HG03175 (cell line): ENCODE measurements around the gene MPRIP.
"Not testable (repeated sequence)": the region's sequence is repeated elsewhere in the genome, so short reads cannot be mapped to it uniquely, and the experiment has no call there.

Experiments used
- ATAC-seq: cut with Tn5 transposase; IDR thresholded peaks from one replicate; pipeline ENCODE4 v1.9.1; 2021; ENCODE audit warnings: mild to moderate bottlenecking, moderate library complexity; ENCODE audit not compliant: unreplicated experiment

The MPRIP gene

DNA sequence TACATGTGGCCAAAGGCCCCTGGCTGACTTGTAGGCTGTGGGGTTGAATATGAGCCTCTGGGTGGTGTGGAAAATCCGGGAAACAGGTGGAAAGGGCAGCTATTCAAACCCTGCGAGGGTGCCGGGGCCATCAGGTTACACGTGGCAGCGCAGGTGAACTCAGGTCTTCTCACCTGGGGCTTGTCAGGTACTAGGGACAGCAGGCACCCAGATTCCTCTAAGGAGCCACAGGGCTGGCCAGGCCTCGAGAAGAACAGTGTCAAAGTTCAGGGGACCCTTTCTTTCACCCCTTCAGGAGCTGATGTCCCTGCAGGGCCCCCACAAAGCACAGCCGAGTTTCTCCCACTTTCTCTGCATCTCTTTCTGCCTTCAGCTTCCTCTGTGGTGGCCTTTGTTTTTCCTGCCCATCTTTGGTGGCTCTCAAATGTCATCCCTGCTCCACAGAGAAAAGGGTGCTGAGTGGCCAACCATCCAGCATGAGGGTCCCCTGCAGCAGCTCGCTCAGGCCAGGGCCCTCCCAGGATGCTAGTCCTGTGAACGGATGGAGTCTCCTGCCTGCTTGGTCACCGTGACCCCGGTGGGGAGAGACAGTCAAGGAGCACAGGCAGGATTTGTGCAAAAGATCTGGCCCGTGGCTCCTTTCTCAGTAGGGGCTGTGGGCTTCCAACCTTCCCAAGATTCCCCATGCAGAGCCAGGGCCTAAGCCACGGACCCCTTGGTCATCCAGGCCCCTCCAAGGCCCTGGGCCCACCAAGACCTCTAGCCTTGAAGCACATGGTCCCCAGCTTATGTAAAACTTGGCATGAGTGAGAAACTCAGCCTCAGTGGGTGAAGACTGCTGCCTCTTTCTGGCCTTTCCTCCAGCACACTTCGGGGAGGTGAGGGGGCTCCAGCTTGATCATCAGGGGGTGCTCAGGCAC lies 28.2 kb upstream of the MPRIP start:
- not testable (repeated sequence) for ATAC-seq

- not testable (repeated sequence) for ATAC-seq
Observed at GRCh38 chr17:17014748-17015124, 27.5 kb upstream of the MPRIP start.

- ATAC-seq, result no peak
Observed at GRCh38 chr17:17015230-17015629, 27.0 kb upstream of the MPRIP start.

GRCh38 chr17:17016199-17017197 lies 25.8 kb upstream of the MPRIP start:
- not testable (repeated sequence) for ATAC-seq

GRCh38 chr17:17017343-17018014 lies 24.8 kb upstream of the MPRIP start:
- ATAC-seq, result no peak

DNA sequence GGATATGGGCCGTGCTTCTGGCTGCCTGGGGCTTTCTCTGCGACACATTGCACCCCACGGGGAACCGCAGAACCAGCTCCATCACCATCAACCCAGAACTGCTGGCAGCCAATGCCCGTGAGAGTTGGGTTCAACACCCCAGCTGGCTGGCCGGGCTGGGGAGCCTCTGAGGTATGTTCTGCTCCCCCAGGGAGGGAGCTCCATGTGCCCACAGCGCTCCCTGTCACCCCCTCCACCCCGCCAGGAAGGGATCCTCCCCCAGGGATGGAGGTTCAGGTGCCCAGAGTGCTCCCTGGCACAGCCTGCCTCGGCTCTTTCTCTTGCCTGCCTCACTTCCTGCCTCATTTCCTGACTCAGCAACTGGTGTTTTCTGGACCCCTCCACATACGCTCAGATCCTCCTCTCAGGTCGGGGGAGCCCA lies 24.2 kb upstream of the MPRIP start:
- ATAC-seq, result no peak

DNA sequence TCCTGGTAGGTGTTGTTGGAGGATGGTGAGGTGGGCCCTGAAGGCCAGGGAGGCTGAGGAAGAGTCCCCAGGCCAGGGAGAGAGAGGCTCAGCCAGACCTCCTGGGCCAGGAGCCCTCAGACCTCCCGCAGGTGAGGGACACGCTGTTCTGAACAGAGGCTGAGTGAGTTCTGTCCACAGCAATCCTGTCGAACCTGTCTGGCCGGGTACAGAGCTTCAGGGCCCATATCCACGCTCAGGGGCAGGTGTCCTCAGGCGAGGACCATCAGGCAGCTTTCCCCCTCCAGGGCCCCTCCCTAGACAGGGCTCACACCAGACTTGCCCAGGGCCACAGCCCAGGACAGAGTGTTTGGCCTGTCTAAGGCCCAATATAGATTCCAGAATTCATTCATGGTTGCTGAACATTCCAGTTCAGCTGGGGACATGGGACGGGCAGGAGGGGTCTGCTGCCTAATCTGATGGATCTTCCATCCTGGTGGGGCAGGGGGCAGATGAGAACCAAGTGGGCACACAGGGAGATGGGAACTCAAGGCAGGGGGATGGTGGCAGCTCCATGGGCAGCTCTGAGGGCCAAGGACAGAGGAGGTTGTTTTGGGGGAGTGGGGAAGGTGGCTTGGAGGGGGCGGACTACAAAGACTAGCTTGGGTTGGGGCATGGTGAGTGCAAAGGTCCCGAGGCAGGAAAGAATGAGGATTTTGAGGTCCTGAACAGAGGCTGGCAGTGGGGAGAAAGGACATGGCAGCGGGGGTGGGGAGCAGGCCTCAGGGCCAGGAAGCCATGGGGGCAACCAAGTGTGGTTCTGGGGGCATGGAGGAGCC lies 23.4 kb upstream of the MPRIP start:
- ATAC-seq, result no peak

DNA sequence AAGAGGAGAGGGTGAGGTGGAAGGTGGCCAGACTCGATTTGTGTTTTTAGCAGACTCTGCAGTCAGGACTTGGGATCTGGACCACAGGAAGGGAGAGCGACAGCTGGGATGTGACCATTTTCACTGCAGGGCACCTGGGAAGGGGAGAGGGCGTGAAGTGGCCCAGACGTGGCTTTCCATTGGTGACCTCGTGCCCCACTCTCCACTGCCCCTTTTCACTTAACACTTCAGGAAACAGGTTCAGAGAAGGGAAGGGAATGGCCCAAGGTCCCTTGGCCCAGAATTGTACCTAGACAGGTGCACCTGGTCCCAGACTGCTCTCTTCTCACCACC lies 22.9 kb upstream of the MPRIP start:
- ATAC-seq, result no peak

- no peak for ATAC-seq
Observed at GRCh38 chr17:17019891-17020456, 22.3 kb upstream of the MPRIP start.

DNA sequence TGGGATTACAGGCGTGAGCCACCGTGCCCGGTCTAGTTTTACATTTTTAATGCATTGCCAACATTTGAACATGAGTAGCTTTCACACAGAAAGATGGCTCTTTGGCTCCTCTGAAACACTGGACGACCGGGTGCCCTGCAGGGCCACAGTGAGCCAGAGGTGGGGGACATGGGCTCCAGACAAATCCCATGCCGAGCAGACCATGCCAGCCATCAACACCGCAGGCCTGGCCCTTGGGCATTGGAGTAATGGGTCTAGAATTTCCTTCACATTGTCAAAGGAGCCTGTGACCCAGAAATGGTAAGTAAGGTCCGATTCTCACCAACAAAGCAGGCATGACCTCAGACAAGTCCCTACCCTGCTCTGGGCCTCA lies 21.4 kb upstream of the MPRIP start:
- no peak for ATAC-seq

DNA sequence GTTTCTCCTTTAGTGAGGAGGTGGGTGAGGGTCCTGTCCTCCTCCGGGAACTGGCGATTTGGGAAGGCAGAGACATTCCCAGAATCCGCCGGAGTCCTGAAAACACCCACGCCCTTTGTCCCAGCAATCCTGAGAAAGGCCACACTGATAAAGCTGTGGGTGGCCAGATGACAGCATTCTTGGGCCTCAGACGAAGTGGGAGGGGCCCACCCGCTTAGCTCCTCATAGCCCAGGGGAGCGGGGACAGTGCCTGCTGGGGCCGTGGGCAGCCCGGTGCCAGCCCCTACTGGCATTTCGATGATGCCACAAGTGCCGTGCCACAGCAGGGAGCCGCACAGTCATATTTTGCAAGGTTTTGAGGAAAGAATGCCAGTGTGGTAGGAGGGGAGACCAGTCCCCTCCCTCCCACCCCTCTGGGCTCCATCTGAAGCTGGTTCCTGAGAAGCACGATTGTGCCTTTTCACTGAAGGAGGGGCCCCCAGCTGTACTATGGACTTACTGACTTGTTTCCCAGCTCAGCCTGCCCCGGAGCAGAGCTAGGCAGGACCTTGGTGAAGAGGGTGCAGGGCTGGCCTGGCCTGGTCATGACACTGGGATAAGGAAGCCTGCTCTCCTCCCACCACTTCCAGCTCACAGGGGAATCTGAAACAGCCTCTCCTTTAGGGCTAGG lies 20.9 kb upstream of the MPRIP start:
- ATAC-seq, result no peak

DNA sequence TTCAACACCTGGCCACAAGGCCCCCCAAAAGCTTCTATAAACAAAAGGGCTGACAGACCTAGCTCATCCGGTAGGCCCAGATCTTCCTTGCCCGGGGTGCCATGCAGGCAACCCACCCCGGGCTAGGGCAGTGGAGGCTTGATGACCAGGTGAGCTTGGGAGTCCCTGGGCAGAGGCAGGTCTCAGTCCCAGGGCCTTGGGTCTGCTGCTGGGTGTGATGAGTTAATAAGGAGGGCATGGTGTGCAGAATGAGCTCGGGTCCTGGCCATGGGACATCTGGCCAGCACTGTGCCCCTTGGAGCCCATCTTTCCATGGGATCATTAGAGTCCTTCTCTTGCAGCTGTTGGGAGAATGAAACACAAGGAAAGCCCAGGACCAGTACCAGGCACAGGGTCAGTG lies 20.2 kb upstream of the MPRIP start:
- ATAC-seq, result no peak

DNA sequence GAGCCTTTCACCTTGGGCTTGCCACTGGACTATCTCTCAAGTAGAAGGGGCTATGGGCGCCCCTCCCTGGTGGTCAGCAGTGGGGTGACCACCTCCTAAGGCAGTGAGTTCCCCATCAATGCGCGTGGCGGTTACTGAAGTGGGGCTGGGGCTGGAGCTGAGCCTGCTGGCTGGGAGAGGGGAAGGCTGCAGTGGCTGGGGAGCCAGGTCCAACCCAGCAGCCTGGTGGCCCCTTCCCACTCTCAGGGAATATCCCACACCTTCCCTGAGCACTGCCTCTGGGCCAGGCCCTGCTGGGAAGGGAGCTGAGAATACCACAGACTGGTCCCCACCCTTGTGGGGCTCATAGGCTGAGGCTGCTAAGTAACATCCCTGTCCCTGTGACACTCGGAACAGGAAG lies 19.8 kb upstream of the MPRIP start:
- ATAC-seq, result no peak

- ATAC-seq, result no peak
Observed at GRCh38 chr17:17024778-17025300, 17.4 kb upstream of the MPRIP start.

DNA sequence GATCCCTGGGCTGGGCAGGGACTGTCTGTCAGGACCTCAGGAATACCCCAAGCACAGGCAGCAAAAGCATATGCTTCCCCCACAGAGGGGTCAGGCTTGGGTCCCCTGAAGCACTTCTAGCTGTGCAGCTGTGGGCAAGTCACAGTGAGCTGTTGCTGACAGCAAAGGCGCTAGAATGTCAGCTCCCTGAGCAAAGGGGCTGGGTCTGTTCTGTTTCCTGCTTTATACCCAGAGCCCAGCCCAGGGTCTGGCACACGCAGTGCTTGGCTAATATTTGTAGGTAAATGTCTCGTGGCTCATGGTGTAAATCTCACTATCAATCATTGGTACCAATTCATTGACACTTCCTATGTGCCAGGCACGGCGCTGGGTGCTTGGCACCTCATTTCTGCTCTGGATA lies 16.6 kb upstream of the MPRIP start:
- ATAC-seq, result no peak

DNA sequence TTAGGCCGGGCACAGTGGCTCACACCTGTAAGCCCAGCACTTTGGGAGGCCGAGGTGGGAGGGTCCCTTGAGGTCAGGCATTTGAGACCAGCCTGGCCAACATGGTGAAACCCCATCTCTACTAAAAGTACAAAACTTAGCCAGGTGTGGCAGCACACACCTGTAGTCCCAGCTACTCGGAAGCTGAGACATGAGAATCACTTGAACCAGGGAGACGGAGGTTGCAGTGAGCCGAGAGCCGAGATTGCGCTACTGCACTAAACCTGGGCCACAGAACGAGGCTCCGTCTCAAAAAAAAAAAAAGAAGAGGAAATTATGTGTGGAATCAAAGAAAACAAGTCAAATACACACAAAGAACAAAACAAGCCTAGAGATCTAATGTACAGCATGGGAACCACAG lies 16.1 kb upstream of the MPRIP start:
- no peak for ATAC-seq

DNA sequence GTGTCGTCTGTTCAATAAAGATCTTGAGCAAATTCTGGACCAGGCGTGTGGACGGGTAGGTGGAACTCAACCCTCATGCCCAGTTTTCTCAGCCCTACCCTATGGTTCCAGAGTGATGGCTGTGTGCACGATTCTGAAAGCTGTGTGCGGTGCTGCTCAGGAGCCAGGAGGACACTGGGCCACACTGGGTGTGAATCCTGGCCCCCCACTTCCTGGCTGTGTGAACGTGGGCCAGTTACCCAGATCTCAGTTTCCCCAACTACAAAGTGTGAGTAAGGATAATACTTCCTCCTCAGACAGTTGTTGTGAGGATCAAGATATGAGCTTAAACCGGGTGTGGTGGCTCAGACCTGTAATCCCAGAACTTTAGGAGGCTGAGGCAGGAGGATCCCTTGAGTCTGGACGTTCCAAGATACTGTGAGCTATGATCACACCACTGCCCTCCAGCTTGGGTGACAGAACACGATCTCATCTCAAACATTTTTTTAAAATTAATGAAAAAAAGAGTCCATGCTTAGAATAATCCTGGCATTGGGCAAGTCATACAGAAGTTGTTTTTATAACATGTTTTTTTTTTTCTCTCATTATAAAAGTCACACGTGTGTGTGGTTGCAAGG lies 14.7 kb upstream of the MPRIP start:
- no peak for ATAC-seq

DNA sequence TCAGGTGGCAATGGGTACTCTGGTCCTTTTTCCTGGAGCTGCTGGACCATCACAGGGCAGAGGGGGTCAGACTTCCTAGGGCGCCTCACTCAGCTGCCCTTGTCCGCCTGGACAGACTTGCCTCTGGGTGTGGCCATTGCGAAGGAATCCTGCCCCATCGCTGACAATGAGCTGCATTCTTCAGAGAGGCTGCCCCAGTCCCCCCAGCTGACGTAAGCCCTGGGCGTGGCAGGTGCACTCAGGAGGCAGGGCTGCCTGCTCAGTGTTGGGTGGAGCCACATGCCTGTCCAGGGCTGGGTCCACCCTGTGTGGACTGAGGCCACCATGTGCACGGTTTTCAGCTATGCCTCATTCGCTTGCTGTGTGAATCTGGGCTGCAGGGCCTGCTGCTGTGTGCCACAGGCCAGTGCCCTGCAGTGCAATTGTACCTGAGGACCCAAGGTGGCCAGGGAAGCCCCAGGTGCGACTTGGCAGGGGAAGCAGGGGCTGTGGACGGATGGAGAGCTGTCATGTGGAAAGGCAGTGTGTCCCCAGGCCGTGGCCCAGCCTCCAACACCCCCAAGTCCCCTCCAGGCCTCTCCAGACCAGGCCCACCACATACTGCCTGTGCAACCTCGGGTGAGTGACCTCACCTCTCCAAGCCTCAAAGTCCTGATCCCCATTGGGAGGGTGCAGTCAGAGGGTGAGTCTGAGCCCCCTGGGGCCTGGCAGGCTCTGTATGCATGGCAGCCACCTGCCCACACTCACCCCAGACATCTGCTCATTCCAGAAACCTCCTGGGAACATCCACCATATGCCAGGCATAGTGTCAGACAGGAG lies 14.0 kb upstream of the MPRIP start:
- ATAC-seq, result no peak
